Measurements from ENCODE around the gene FOSL1.

Gene FOSL1

GRCh38 chr11:65866509-65867283 is 33.5 kb downstream of the FOSL1 start:
- H3K4me3 ChIP-seq (replicated peaks; ENCODE audit: insufficient read depth, low read length), result no peak overlapping the region
- H3K27ac ChIP-seq (replicated peaks), result peak overlapping the region; percentile 43
- no peak for TF ChIP-seq SPI1 (IDR thresholded peaks at IDR 0.05; ENCODE audit: borderline replicate concordance, low read depth)
- no peak for TF ChIP-seq CTCF (IDR thresholded peaks at IDR 0.05; ENCODE audit: insufficient read depth, low read length)
- TF ChIP-seq POLR2AphosphoS5 (IDR thresholded peaks at IDR 0.05; ENCODE audit: low read depth), result no peak
- TF ChIP-seq GABPA (IDR thresholded peaks at IDR 0.05; ENCODE audit: low read depth), result no peak
- H3K27me3 ChIP-seq (ENCODE audit: insufficient read depth, poor library complexity, severe bottlenecking), result no peaks in the 10 kb centered on the region
- no peak for DNase-seq (ENCODE audit: low read depth in 1 of 2, low spot score in 1 of 2)

- TF ChIP-seq POLR2AphosphoS5 (IDR thresholded peaks at IDR 0.05; ENCODE audit: low read depth) (no peak), CTCF (IDR thresholded peaks at IDR 0.05; ENCODE audit: insufficient read depth, low read length) (no peak), GABPA (IDR thresholded peaks at IDR 0.05; ENCODE audit: low read depth) (no peak), SPI1 (IDR thresholded peaks at IDR 0.05; ENCODE audit: borderline replicate concordance, low read depth) (no peak), REST (IDR thresholded peaks at IDR 0.05; ENCODE audit: insufficient replicate concordance, low read depth) (no peak)
- no peaks in the 10 kb centered on the region for H3K27me3 ChIP-seq (ENCODE audit: insufficient read depth, poor library complexity, severe bottlenecking)
- DNase-seq (ENCODE audit: low read depth in 1 of 2, low spot score in 1 of 2), result no peak
- H3K4me3 ChIP-seq (replicated peaks; ENCODE audit: insufficient read depth, low read length), result no peak overlapping the region
- no peak overlapping the region for H3K27ac ChIP-seq (replicated peaks)
These were observed 34.5 kb downstream of the FOSL1 start for GRCh38 chr11:65865550-65866172.

GRCh38 chr11:65864706-65865471 is 35.3 kb downstream of the FOSL1 start:
- no peak overlapping the region for H3K4me3 ChIP-seq (replicated peaks; ENCODE audit: insufficient read depth, low read length)
- H3K27ac ChIP-seq (replicated peaks), result no peak overlapping the region
- TF ChIP-seq POLR2AphosphoS5 (IDR thresholded peaks at IDR 0.05; ENCODE audit: low read depth), result no peak
- TF ChIP-seq CTCF (IDR thresholded peaks at IDR 0.05; ENCODE audit: insufficient read depth, low read length), result no peak
- TF ChIP-seq GABPA (IDR thresholded peaks at IDR 0.05; ENCODE audit: low read depth), result no peak
- no peak for TF ChIP-seq SPI1 (IDR thresholded peaks at IDR 0.05; ENCODE audit: borderline replicate concordance, low read depth)
- TF ChIP-seq REST (IDR thresholded peaks at IDR 0.05; ENCODE audit: insufficient replicate concordance, low read depth), result no peak
- no peaks in the 10 kb centered on the region for H3K27me3 ChIP-seq (ENCODE audit: insufficient read depth, poor library complexity, severe bottlenecking)
- DNase-seq (ENCODE audit: low read depth in 1 of 2, low spot score in 1 of 2), result no peak
